H1 (cell line): ENCODE results near the gene P3H4. TPM values are rescaled to one million over a fixed set of nuclear protein-coding genes. Genes with fewer than 3 reads are reported as not detected.

Experiments
- ASH2L ChIP-seq: fragments of 200-600, 300-600 bp; sonication (generic); IDR thresholded peaks from one replicate; pipeline ENCODE4 v1.7.1; 2017; ENCODE audit warnings: low read length
- CBX5 ChIP-seq: fragments of 300-800, 300-1000 bp; sonication (generic); IDR thresholded peaks from 2 replicates; pipeline ENCODE4 v1.7.1; 2016; ENCODE audit warnings: antibody characterized with exemption, low read length, low read depth
- CBX8 ChIP-seq: fragments of 300-800, 300-1000 bp; sonication (generic); IDR thresholded peaks from 2 replicates; pipeline ENCODE4 v1.7.1; 2016; ENCODE audit warnings: low read depth, low read length, borderline replicate concordance
- CHD2 ChIP-seq: IDR thresholded peaks from 2 replicates; pipeline ENCODE4 v1.6.1; 2012; ENCODE audit warnings: low read length, improper control_type of control experiment
- CREB1 ChIP-seq: IDR thresholded peaks from 2 replicates; pipeline ENCODE4 v1.6.1; 2012; ENCODE audit warnings: inconsistent platforms
- E2F6 ChIP-seq: IDR thresholded peaks from 2 replicates; pipeline ENCODE4 v1.6.1; 2012; ENCODE audit warnings: inconsistent platforms
- EGR1 ChIP-seq: IDR thresholded peaks from 2 replicates; pipeline ENCODE4 v1.6.1; 2011; ENCODE audit warnings: low read depth, low read length, borderline replicate concordance
- EZH2 ChIP-seq: fragments of 200-600 bp; sonication (generic); IDR thresholded peaks from 2 replicates; pipeline ENCODE4 v1.7.1; 2012; ENCODE audit warnings: low read depth, mild to moderate bottlenecking, moderate library complexity, low read length, inconsistent platforms; ENCODE audit not compliant: severe bottlenecking
- GABPA ChIP-seq: IDR thresholded peaks from 2 replicates; pipeline ENCODE4 v1.6.1; 2011; ENCODE audit warnings: mild to moderate bottlenecking, low read length, moderate library complexity, borderline replicate concordance; ENCODE audit not compliant: insufficient read depth
- GTF2F1 ChIP-seq: IDR thresholded peaks from 2 replicates; pipeline ENCODE4 v1.6.1; 2012; ENCODE audit warnings: low read depth, low read length, improper control_type of control experiment, borderline replicate concordance
- JUND ChIP-seq: IDR thresholded peaks from 2 replicates; pipeline ENCODE4 v1.6.1; 2011; ENCODE audit warnings: mild to moderate bottlenecking, improper control_type of control experiment, low read length
- MAX ChIP-seq: IDR thresholded peaks from 2 replicates; pipeline ENCODE4 v1.6.1; 2012; ENCODE audit warnings: inconsistent platforms
- NANOG ChIP-seq: IDR thresholded peaks from 2 replicates; pipeline ENCODE4 v1.6.1; 2011; ENCODE audit warnings: low read length, low read depth, mild to moderate bottlenecking, inconsistent platforms; ENCODE audit not compliant: insufficient read depth, poor library complexity, severe bottlenecking
- NRF1 ChIP-seq: IDR thresholded peaks from 2 replicates; pipeline ENCODE4 v1.6.1; 2011; ENCODE audit warnings: mild to moderate bottlenecking, low read depth, low read length, improper control_type of control experiment
- RAD21 ChIP-seq, 2 experiments: IDR thresholded peaks in 1 of 2; conservative IDR thresholded peaks in 1 of 2; 2 replicates each; pipeline ENCODE4 v1.6.1; 2011; ENCODE audit warnings: low read depth in 2 of 2, low read length in 2 of 2, improper control_type of control experiment in 1 of 2, inconsistent platforms in 1 of 2, mild to moderate bottlenecking in 1 of 2, moderate library complexity in 1 of 2
- RFX5 ChIP-seq: IDR thresholded peaks from 2 replicates; pipeline ENCODE4 v1.6.1; 2011; ENCODE audit warnings: low read depth, low read length, improper control_type of control experiment, borderline replicate concordance
- RNF2 ChIP-seq: fragments of 200-900, 300-1000 bp; sonication (generic); IDR thresholded peaks from 2 replicates; pipeline ENCODE4 v1.7.1; 2016; ENCODE audit warnings: borderline replicate concordance, low read depth, mild to moderate bottlenecking, antibody characterized with exemption, low read length; ENCODE audit not compliant: poor library complexity, severe bottlenecking; ENCODE audit errors: missing control alignments
- RXRA ChIP-seq: IDR thresholded peaks from 2 replicates; pipeline ENCODE4 v1.6.1; 2011; ENCODE audit warnings: low read depth, mild to moderate bottlenecking, low read length, moderate library complexity; ENCODE audit not compliant: insufficient read depth
- SIRT6 ChIP-seq: IDR thresholded peaks from one replicate; pipeline ENCODE4 v1.7.1; 2012; ENCODE audit warnings: low read length, inconsistent platforms
- SP2 ChIP-seq: IDR thresholded peaks from 2 replicates; pipeline ENCODE4 v1.6.1; 2012; ENCODE audit warnings: mild to moderate bottlenecking, low read length, inconsistent platforms
- SRF ChIP-seq: IDR thresholded peaks from 2 replicates; pipeline ENCODE4 v1.6.1; 2011; ENCODE audit warnings: mild to moderate bottlenecking, low read depth, low read length, moderate library complexity
- TAF7 ChIP-seq: optimal IDR thresholded peaks from 2 replicates; pipeline ENCODE3; 2011; ENCODE audit warnings: low read depth, mild to moderate bottlenecking, inconsistent platforms, low read length, moderate library complexity, borderline replicate concordance
- TCF12 ChIP-seq: IDR thresholded peaks from 2 replicates; pipeline ENCODE4 v1.6.1; 2011; ENCODE audit warnings: low read depth, mild to moderate bottlenecking, low read length
- polyA plus RNA-seq, 7 experiments: library from polyadenylated mRNA; depleted of rRNA in 3 of 7; stranded (reverse) in 5 of 7; unstranded in 2 of 7; fragments of >200 nt in 5 of 7; fragments of 200-250 nt in 2 of 7; gene quantifications; 1 replicate in 5 of 7; 2 replicates in 1 of 7; 4 replicates in 1 of 7; pipeline versions ENCODE4 v1.2.1 to v1.2.3, GENCODE V29; 2011 to 2013; ENCODE audit warnings: missing spikeins in 2 of 7, mixed read lengths in 2 of 7
- total RNA-seq: library from RNA; stranded (reverse); fragmentation: NEBNext Ultra II Directional; extraction: Animal tissue kit (Norgen Biotek cat#: 25700); gene quantifications from 2 replicates; pipeline ENCODE4 v1.2.1, GENCODE V29; 2021

Gene P3H4
- total and polyA plus RNA-seq, 2 of the 8 experiments (the other 6 are each of a cell fraction or from before 2014, with no cell fraction given) = 23.4 to 26.7 TPM

GRCh38 chr17:41785091-41785858, 26.5 kb downstream of the P3H4 start (continued):
- no peak for TF ChIP-seq NRF1
- no peak for TF ChIP-seq CBX8
- no peak for TF ChIP-seq RNF2
- TF ChIP-seq EGR1 = 0 out of 2 replicates have a peak, but pooled peaks have one; percentile 36
- TF ChIP-seq ASH2L = peak; percentile 9
- TF ChIP-seq TCF12 = 0 out of 2 replicates have a peak, but pooled peaks have one; percentile 12
- TF ChIP-seq RFX5 = no peak
- TF ChIP-seq CHD2 = peak; percentile 68
- TF ChIP-seq TAF7 = no peak
- TF ChIP-seq RAD21 (IDR thresholded peaks at IDR 0.05 in 1 of 2, conservative IDR thresholded peaks at IDR 0.05 in 1 of 2; ENCODE audit: low read depth in 2 of 2, low read length in 2 of 2) = no peak; a peak in 1 of 4 replicates
- TF ChIP-seq SRF = no peak
- no peak for TF ChIP-seq CBX5
- TF ChIP-seq NANOG = no peak
- peak; percentile 45; the same call in 1 of the 2 replicates for TF ChIP-seq MAX
- TF ChIP-seq RXRA = 0 out of 2 replicates have a peak, but pooled peaks have one; percentile 15
- TF ChIP-seq JUND = peak; percentile 60
- TF ChIP-seq CREB1 = peak; percentile 35; the same call in 1 of the 2 replicates
- no peak for TF ChIP-seq GABPA
- no peak for TF ChIP-seq E2F6
- no peak for TF ChIP-seq GTF2F1
- TF ChIP-seq EZH2 = no peak
- TF ChIP-seq SIRT6 = no peak
- no peak for TF ChIP-seq SP2
